GM23338 (cell line): Measurements from ENCODE around the gene TRIAP1. TPM values are rescaled to one million over a fixed set of nuclear protein-coding genes. Genes with fewer than 3 reads are reported as not detected.

ENCODE experiments used
- ATAC-seq: fragments of 200-7000 bp; cut with Tn5 transposase; 3 replicates; pipeline ENCODE4 v1.9.1; 2020
- DNase-seq: peaks from one replicate; pipeline ENCODE4 v3.0.0-alpha.2; 2015; ENCODE audit warnings: low spot score
- H2AFZ ChIP-seq: fragments of 200-600 bp; sonication (generic); 2 replicates; pipeline ENCODE4 v1.8.0; 2016; ENCODE audit warnings: antibody characterized with exemption, mild to moderate bottlenecking, moderate library complexity
- H3F3A ChIP-seq: fragments of 200-600 bp; sonication (generic); replicated peaks from 2 replicates; pipeline ENCODE4 v1.8.0; 2017; ENCODE audit warnings: antibody characterized with exemption, mixed run types, low read depth
- H3K27ac ChIP-seq: fragments of 200-600 bp; sonication (generic); 2 replicates; pipeline ENCODE4 v1.6.1; 2016; ENCODE audit warnings: low read depth
- H3K27me3 ChIP-seq: fragments of 200-600 bp; sonication (generic); 2 replicates; pipeline ENCODE4 v1.8.0; 2016; ENCODE audit warnings: mild to moderate bottlenecking, mixed run types, moderate library complexity; ENCODE audit not compliant: insufficient read depth
- H3K36me3 ChIP-seq: fragments of 200-600 bp; sonication (generic); 2 replicates; pipeline ENCODE4 v1.8.0; 2016; ENCODE audit warnings: mild to moderate bottlenecking; ENCODE audit not compliant: insufficient read depth
- H3K4me1 ChIP-seq: fragments of 200-600 bp; sonication (generic); 2 replicates; pipeline ENCODE4 v1.8.0; 2016; ENCODE audit warnings: mild to moderate bottlenecking, moderate library complexity; ENCODE audit not compliant: insufficient read depth
- H3K4me2 ChIP-seq: fragments of 200-600 bp; sonication (generic); 2 replicates; pipeline ENCODE4 v1.7.1; 2017; ENCODE audit warnings: mixed run types
- H3K4me3 ChIP-seq: fragments of 200-600 bp; sonication (generic); 2 replicates; pipeline ENCODE4 v1.6.1; 2016; ENCODE audit warnings: mixed run types
- H3K79me2 ChIP-seq: fragments of 200-600 bp; sonication (generic); replicated peaks from 2 replicates; pipeline ENCODE4 v1.8.0; 2017; ENCODE audit warnings: mild to moderate bottlenecking; ENCODE audit not compliant: insufficient read depth
- H3K9me2 ChIP-seq: fragments of 200-600 bp; sonication (generic); 2 replicates; pipeline ENCODE4 v1.8.0; 2017; ENCODE audit not compliant: insufficient read depth
- H4K20me1 ChIP-seq: fragments of 200-600 bp; sonication (generic); replicated peaks from 2 replicates; pipeline ENCODE4 v1.8.0; 2017; ENCODE audit warnings: mild to moderate bottlenecking; ENCODE audit not compliant: insufficient read depth
- H3K27ac Mint-ChIP-seq: 2 replicates; pipeline ENCODE4 v1.8.0; 2020; ENCODE audit warnings: inconsistent platforms, mild to moderate bottlenecking, moderate library complexity, mixed read lengths
- H3K27me3 Mint-ChIP-seq: 3 replicates; pipeline ENCODE4 v1.8.0; 2022; ENCODE audit warnings: low read depth, mild to moderate bottlenecking, moderate library complexity, mixed read lengths, inconsistent platforms; ENCODE audit not compliant: insufficient read depth, poor library complexity
- H3K36me3 Mint-ChIP-seq: 3 replicates; pipeline ENCODE4 v1.8.0; 2021; ENCODE audit warnings: low read depth, mild to moderate bottlenecking, inconsistent platforms, moderate library complexity, mixed read lengths
- H3K4me1 Mint-ChIP-seq: 3 replicates; pipeline ENCODE4 v1.8.0; 2020; ENCODE audit warnings: mild to moderate bottlenecking, inconsistent platforms, mixed read lengths
- H3K4me3 Mint-ChIP-seq: 3 replicates; pipeline ENCODE4 v1.8.0; 2021; ENCODE audit warnings: moderate library complexity, mild to moderate bottlenecking, inconsistent platforms, mixed read lengths
- H3K9me3 Mint-ChIP-seq: 3 replicates; pipeline ENCODE4 v1.8.0; 2020; ENCODE audit warnings: moderate library complexity, mild to moderate bottlenecking, inconsistent platforms, mixed read lengths
- CREB1 ChIP-seq: fragments of 250-450 bp; sonication (Bioruptor Pico); IDR thresholded peaks from 2 replicates; pipeline ENCODE4 v1.5.0; 2020; ENCODE audit warnings: low read depth, mild to moderate bottlenecking, moderate library complexity
- NANOG ChIP-seq: IDR thresholded peaks from 2 replicates; pipeline ENCODE4 v1.6.1; 2016; ENCODE audit warnings: antibody characterized with exemption, borderline replicate concordance
- POLR2AphosphoS5 ChIP-seq: IDR thresholded peaks from 2 replicates; pipeline ENCODE4 v1.6.1; 2016; ENCODE audit warnings: antibody characterized with exemption, low read depth
- ZNF114 ChIP-seq: fragments of 250-450 bp; sonication (Bioruptor Pico); IDR thresholded peaks from 2 replicates; pipeline ENCODE4 v1.5.0; 2020; ENCODE audit warnings: mild to moderate bottlenecking, moderate library complexity
- ZNF331 ChIP-seq: fragments of 250-450 bp; sonication (Bioruptor Pico); IDR thresholded peaks from 2 replicates; pipeline ENCODE4 v1.5.0; 2020; ENCODE audit warnings: low read depth, mild to moderate bottlenecking, moderate library complexity
- ZNF462 ChIP-seq: fragments of 250-450 bp; sonication (Bioruptor Pico); IDR thresholded peaks from 2 replicates; pipeline ENCODE4 v1.5.0; 2020; ENCODE audit warnings: mild to moderate bottlenecking, moderate library complexity
- polyA plus RNA-seq: library from polyadenylated mRNA; unstranded; fragments of >200 nt; fragmentation: Nextera tagmentation; extraction: Ambion mirVana; gene quantifications from 2 replicates; pipeline ENCODE4 v1.2.1, GENCODE V29; 2016
- total RNA-seq: library from RNA; depleted of rRNA; stranded (reverse); fragments of >200 nt; shearing (Covaris generic); gene quantifications from 2 replicates; pipeline ENCODE4 v1.2.3, GENCODE V29; 2014

TRIAP1 gene
- total and polyA plus RNA-seq, 2 experiments from 2014 or later = 53.4 to 94.2 TPM

GRCh38 chr12:120465756-120466155, 19.6 kb upstream of the TRIAP1 start (continued):
- no peak for TF ChIP-seq ZNF462 (CRISPR knock-in tag)
- TF ChIP-seq CREB1 (CRISPR knock-in tag) = no peak
- TF ChIP-seq ZNF114 (CRISPR knock-in tag) = no peak
- TF ChIP-seq NANOG = no peak

- peaks cover 62% of the 10 kb centered on the region for H3K36me3 ChIP-seq
- peaks cover 16% of the 10 kb centered on the region for H3K4me1 Mint-ChIP-seq
- no peak overlapping the region for H2AFZ ChIP-seq
- no peaks in the 10 kb centered on the region for H3K9me3 Mint-ChIP-seq
- no peak overlapping the region for H3K4me3 ChIP-seq
- TF ChIP-seq ZNF331 (CRISPR knock-in tag) = no peak
- TF ChIP-seq POLR2AphosphoS5 = peak; percentile 57
- no peak overlapping the region for H3K4me3 Mint-ChIP-seq
- no peak overlapping the region for H3K27ac ChIP-seq
- H3K9me2 ChIP-seq = no peaks in the 10 kb centered on the region
- peaks cover 64% of the 10 kb centered on the region for H3F3A ChIP-seq
- DNase-seq (no peak), ATAC-seq (no peak)
- peaks cover 94% of the 10 kb centered on the region for H3K36me3 Mint-ChIP-seq
- peaks cover 65% of the 10 kb centered on the region for H4K20me1 ChIP-seq
- peaks cover 17% of the 10 kb centered on the region for H3K27me3 Mint-ChIP-seq
- H3K27me3 ChIP-seq = 0 out of 2 replicates have a peak, but pooled peaks cover 2% of the 10 kb centered on the region
- H3K4me1 ChIP-seq = peaks cover 10% of the 10 kb centered on the region; the same call in 1 of the 2 replicates
- no peak overlapping the region for H3K4me2 ChIP-seq
- no peak overlapping the region; the same call in 1 of the 2 replicates for H3K27ac Mint-ChIP-seq
- H3K79me2 ChIP-seq = peaks cover 53% of the 10 kb centered on the region
Observed at GRCh38 chr12:120463712-120464111, 17.5 kb upstream of the TRIAP1 start.
